Measurements from ENCODE around the gene CD2.

DNA sequence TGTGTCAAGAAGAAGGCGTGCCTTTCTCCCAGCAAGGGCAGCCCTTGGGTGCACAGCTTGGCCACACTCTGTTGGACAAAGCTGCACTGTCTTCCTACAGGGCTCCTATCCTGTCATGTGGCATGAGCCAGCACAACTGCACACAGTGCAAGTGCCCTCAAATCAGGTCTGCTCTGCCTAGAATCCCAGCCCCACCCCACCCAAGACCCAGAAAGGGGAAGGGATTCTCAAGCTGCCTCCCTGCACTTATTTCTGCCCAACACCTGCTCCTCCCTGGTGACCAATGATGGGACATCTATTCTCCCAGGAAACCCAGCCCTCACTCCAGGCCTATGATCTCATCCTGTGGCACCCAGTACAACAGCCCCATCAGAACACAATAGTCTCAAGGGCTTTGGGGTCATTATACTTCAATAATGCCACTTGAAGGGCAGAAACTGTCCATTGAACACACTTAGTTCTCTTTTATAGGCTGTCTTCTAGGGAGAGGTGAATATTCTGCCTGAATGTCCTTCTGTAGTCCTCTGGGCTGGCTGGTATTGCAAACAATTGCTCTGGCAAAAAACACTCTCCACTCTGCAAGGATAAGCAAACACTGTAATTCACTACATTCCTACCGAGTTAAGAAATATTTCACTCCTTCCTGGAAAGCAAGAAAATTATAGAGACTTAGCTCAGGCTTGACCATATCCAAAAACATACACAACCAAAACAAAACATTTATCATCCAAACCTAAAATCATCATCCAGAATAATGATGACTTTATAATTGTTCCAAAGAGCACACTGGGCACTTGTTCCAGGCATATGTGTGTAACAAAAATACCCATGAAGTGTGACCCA lies 43.6 kb upstream of the CD2 start:
- no peak for TF ChIP-seq POLR2A (IDR thresholded peaks at IDR 0.05)
- TF ChIP-seq, protein P1, sequence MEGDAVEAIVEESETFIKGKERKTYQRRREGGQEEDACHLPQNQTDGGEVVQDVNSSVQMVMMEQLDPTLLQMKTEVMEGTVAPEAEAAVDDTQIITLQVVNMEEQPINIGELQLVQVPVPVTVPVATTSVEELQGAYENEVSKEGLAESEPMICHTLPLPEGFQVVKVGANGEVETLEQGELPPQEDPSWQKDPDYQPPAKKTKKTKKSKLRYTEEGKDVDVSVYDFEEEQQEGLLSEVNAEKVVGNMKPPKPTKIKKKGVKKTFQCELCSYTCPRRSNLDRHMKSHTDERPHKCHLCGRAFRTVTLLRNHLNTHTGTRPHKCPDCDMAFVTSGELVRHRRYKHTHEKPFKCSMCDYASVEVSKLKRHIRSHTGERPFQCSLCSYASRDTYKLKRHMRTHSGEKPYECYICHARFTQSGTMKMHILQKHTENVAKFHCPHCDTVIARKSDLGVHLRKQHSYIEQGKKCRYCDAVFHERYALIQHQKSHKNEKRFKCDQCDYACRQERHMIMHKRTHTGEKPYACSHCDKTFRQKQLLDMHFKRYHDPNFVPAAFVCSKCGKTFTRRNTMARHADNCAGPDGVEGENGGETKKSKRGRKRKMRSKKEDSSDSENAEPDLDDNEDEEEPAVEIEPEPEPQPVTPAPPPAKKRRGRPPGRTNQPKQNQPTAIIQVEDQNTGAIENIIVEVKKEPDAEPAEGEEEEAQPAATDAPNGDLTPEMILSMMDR (IDR thresholded peaks at IDR 0.05), result no peak

All from stomach (tissue), 4 donors.